GM12891 (cell line): ENCODE results near the gene REC8.

Experiments
- POLR2A ChIP-seq: IDR thresholded peaks from 2 replicates; pipeline ENCODE4 v1.6.1; 2011; ENCODE audit warnings: low read depth, low read length, control low read depth
- POLR2AphosphoS5 ChIP-seq: IDR thresholded peaks from 2 replicates; pipeline ENCODE4 v1.6.1; 2011; ENCODE audit warnings: low read depth, low read length, control low read depth
- SPI1 ChIP-seq: IDR thresholded peaks from 2 replicates; pipeline ENCODE4 v1.6.1; 2011; ENCODE audit warnings: low read depth, low read length, control low read depth
- TAF1 ChIP-seq: IDR thresholded peaks from 2 replicates; pipeline ENCODE4 v1.6.1; 2011; ENCODE audit warnings: low read depth, low read length, control low read depth

- no peak for TF ChIP-seq POLR2A
- TF ChIP-seq TAF1 = no peak
- TF ChIP-seq POLR2AphosphoS5 = no peak
- no peak for TF ChIP-seq SPI1
Measured at GRCh38 chr14:24130717-24131548, 40.9 kb upstream of the REC8 start.
